Panc1 (cell line): ENCODE results near the gene FLT3.

ENCODE experiments used
- CTCF ChIP-seq: fragments of 450-650 bp; IDR thresholded peaks from 2 replicates; pipeline ENCODE4 v1.5.1; 2017; ENCODE audit warnings: mild to moderate bottlenecking
- POLR2AphosphoS5 ChIP-seq: IDR thresholded peaks from 2 replicates; pipeline ENCODE4 v1.6.1; 2012; ENCODE audit warnings: mild to moderate bottlenecking, low read depth, low read length, moderate library complexity
- TCF7L2 ChIP-seq: IDR thresholded peaks from 2 replicates; pipeline ENCODE4 v1.6.1; 2011; ENCODE audit warnings: mild to moderate bottlenecking, low read depth, low read length, inconsistent platforms

DNA sequence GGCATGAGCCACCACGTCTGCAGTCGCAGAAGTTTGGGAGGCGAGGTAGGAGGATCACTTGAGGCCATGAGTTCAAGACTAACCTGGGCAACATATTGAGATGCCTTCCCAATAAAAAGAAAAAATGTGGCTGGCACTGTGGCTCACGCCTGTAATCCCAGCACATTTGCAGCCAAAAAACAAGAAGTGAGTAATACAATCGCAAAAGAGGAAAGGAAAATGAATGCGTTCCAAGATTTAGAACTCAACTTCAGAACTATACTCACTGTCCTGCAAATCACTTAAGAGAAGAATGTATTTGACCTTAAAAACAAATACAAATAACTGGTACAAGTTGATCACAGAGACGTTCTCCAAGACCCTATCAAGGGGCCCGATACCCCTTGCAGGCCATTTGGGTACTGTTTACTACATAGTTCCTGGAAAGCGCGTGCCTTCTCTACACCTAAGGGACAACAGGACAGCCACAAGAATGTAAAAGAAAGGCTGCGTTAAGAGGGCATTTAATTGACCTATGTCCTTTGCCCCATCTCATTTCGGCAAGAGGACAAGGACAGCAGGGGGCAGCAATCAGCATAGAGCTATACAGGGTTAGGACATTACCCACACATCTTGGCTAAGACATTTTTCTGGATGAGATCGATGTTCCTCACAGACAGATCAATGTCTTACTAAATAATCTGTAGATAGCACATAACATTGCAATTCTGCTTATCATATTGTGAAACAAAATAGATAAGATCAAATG lies 41.3 kb downstream of the FLT3 start:
- TF ChIP-seq CTCF (peak; percentile 71), POLR2AphosphoS5 (no peak), TCF7L2 (no peak)
